ENCODE results near the gene MRPL51. TPM values are rescaled to one million over a fixed set of nuclear protein-coding genes. Genes with fewer than 3 reads are reported as not detected.
"Not testable (repeated sequence)": the region's sequence is repeated elsewhere in the genome, so short reads cannot be mapped to it uniquely, and the experiment has no call there.

Gene MRPL51
- total RNA-seq, 3 donors from 2014 or later: 58.5 to 72.1 (median 62.4) TPM

GRCh38 chr12:6470375-6471163 lies 22.5 kb downstream of the MRPL51 start, which contains the start of gene VAMP1:
VAMP1 (minus strand) TSS chr12:6470677; CDS start chr12:6470531, 146 bp downstream.
- DNase-seq (ENCODE audit: low spot score in 2 of 2): peak; percentile 98
- no peaks in the 10 kb centered on the region for H3K4me1 ChIP-seq
- no peaks in the 10 kb centered on the region for H3K9me3 ChIP-seq
- no peaks in the 10 kb centered on the region for H3K36me3 ChIP-seq
- H3K4me3 ChIP-seq: peak within 1 kb of the TSS; percentile 68 to 79 (median 74)
- H3K27ac ChIP-seq: peak within 1 kb of the TSS; percentile 85 to 86
- intact Hi-C loops (cut with DNase I; ENCODE audit: low total_unique reads): no loop called here
- no peaks in the 10 kb centered on the region for H3K27me3 ChIP-seq
- TF ChIP-seq CTCF (IDR thresholded peaks at IDR 0.05) (peak in 2 of 3 donors; percentile 10 to 23), POLR2AphosphoS5 (IDR thresholded peaks at IDR 0.05) (peak; percentile 93 to 96 (median 94)), POLR2A (IDR thresholded peaks at IDR 0.05) (peak; percentile 92)

DNA sequence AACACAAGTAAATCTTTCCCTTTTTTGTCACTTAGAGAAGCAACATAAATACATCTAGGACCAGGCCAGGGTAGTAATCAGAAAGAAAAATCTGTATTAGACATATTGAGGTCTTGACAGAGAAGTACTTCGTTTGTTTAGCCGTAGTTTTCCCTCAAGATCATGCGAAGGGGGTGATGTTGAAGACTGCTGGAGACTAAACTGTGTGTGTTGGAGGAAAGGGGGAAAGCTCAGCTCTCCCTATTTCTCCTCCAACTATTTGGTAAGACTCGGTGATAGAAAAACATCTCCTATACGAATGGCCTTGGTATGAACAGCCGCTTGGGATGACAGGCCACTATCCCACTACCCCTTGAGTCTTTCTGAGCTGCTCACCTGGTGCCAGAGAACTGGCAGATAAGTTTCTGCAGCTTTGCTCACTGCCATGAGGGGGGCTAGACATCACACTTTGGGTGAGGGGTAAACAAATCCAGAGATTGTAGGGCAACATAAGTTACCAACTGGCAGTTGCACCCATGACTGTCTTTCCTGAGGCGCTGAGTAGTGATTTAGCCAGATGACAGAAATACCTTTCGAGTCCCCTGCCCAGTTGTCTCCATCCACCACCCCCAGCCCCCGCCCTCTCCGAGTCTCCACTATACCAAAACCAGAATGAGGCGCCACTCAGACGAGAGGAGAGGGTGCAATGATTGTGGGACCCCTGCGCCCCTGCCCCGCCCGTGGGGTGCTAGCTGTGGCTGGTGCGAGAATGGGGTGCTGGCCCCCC lies 23.3 kb downstream of the MRPL51 start:
- H3K9me3 ChIP-seq: no peaks in the 10 kb centered on the region
- H3K4me1 ChIP-seq: no peaks in the 10 kb centered on the region
- intact Hi-C loops (cut with DNase I; ENCODE audit: low total_unique reads): no loop called here
- TF ChIP-seq CTCF (IDR thresholded peaks at IDR 0.05) (no peak), POLR2AphosphoS5 (IDR thresholded peaks at IDR 0.05) (no peak)
- H3K27ac ChIP-seq: peak overlapping the region; percentile 85 to 86
- H3K4me3 ChIP-seq: peak overlapping the region; percentile 68 to 79 (median 74)
- no peak for DNase-seq (ENCODE audit: low spot score in 2 of 2)
- no peaks in the 10 kb centered on the region for H3K36me3 ChIP-seq
- H3K27me3 ChIP-seq: no peaks in the 10 kb centered on the region

GRCh38 chr12:6469092-6469491 lies 24.0 kb downstream of the MRPL51 start:
- H3K27ac ChIP-seq: no peak overlapping the region
- no peak for DNase-seq (ENCODE audit: low spot score in 2 of 2)
- no peaks in the 10 kb centered on the region for H3K4me1 ChIP-seq
- TF ChIP-seq POLR2A (IDR thresholded peaks at IDR 0.05) (no peak), CTCF (IDR thresholded peaks at IDR 0.05) (no peak), POLR2AphosphoS5 (IDR thresholded peaks at IDR 0.05) (no peak)
- intact Hi-C loops (cut with DNase I; ENCODE audit: low total_unique reads): no loop called here
- no peaks in the 10 kb centered on the region for H3K27me3 ChIP-seq
- peak overlapping the region in 2 of 3 donors; percentile 74 to 79 for H3K4me3 ChIP-seq
- no peaks in the 10 kb centered on the region for H3K9me3 ChIP-seq
- H3K36me3 ChIP-seq: no peaks in the 10 kb centered on the region

DNA sequence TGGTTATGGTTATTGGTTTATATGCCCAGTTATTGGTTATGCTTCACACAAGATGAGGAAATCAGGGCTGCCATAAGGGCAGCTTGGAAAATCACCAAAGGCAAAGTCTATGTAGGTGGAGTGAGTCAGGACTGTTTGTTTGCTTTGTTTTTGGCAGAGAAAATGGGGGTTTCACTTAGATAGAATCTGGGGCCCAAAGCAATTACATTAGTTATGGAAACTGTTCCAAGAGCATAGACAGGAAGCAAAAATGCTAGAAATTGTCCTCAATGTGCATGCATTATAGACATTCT lies 24.8 kb downstream of the MRPL51 start:
- H3K27ac ChIP-seq: no peak overlapping the region
- no peaks in the 10 kb centered on the region for H3K4me1 ChIP-seq
- no peaks in the 10 kb centered on the region for H3K36me3 ChIP-seq
- no peak for DNase-seq (ENCODE audit: low spot score in 2 of 2)
- no peak overlapping the region for H3K4me3 ChIP-seq
- no peaks in the 10 kb centered on the region for H3K27me3 ChIP-seq
- no peaks in the 10 kb centered on the region for H3K9me3 ChIP-seq
- TF ChIP-seq CTCF (IDR thresholded peaks at IDR 0.05) (no peak), POLR2A (IDR thresholded peaks at IDR 0.05) (no peak), POLR2AphosphoS5 (IDR thresholded peaks at IDR 0.05) (no peak)
- intact Hi-C loops (cut with DNase I; ENCODE audit: low total_unique reads): no loop called here

DNA sequence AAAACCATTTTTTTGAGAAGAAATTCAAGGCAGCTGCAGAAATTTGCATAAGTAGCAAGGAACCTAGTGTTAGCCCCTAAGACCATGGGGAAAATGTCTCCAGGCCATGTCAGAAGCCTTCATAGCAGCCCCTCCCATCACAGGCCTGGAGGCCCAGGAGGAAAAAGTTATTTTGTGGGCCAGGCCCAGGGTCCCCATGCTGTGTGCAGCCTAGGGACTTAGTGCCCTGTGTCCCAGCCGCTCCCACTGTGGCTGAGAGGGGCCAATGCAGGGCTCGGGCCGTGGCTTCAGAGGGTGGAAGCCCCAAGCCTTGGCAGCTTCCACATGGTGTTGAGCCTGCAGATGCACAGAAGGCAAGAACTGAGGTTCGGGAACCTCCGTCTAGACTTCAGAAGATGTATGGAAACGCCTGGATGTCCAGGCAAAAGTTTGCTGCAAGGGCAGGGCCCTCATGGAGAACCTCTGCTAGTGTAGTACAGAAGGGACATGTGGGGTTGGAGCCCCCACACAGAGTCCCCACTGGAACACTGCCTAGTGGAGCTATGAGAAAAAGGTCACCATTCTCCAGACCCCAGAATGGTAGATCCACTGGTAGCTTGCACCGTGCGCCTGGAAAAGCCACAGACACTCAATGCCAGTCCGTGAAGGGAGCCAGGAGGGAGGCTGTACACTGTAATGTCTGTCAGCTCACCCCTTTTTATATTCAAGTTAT lies 25.3 kb downstream of the MRPL51 start:
- H3K36me3 ChIP-seq; intact Hi-C loops (cut with DNase I; ENCODE audit: low total_unique reads); H3K27me3 ChIP-seq; H3K27ac ChIP-seq; H3K4me3 ChIP-seq; H3K4me1 ChIP-seq; DNase-seq (ENCODE audit: low spot score in 2 of 2); H3K9me3 ChIP-seq: not testable (repeated sequence)

GRCh38 chr12:6466751-6467150 lies 26.3 kb downstream of the MRPL51 start:
- H3K9me3 ChIP-seq; H3K27ac ChIP-seq; H3K36me3 ChIP-seq; H3K27me3 ChIP-seq; H3K4me1 ChIP-seq; DNase-seq (ENCODE audit: low spot score in 2 of 2); intact Hi-C loops (cut with DNase I; ENCODE audit: low total_unique reads); H3K4me3 ChIP-seq: not testable (repeated sequence)
